Measurements from ENCODE around the gene MCC. TPM values are rescaled to one million over a fixed set of nuclear protein-coding genes. Genes with fewer than 3 reads are reported as not detected.

Gene MCC
- total RNA-seq, 3 donors from 2014 or later (not counting 1 experiment from before 2014, with no cell fraction given), result 0.68 to 1.8 (median 1.4) TPM

DNA sequence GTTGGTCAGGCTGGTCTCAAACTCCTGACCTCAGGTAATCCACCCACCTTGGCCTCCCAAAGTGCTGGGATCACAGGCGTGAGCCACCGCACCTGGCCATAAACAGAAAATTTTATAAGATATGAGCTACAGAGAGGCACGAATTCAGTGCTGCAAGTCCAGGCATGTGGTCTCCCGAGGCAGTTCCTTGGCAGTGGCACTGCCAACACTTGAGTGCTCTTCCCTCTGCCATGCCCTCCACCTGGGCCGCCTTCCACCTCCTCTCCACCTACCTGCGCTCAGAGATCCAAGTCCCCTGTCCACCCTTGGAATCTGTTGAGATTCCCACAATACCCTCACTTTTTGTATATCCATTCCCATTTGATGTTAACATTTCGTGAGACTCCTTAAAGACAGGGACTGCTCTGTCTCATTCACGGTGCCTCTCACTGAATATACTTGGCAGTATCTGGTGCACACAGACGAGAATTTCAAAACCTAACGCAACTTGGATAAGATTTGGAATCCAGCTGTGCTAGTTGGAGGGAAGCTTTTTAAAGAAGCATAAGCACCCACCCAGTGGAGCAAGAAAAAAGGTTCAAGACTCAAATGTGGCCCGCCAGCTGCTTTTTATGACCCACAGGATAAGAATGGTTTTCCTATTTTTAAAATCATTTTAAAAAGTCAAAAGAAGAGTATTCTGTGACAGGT lies 443.3 kb downstream of the MCC start:
- no peaks in the 10 kb centered on the region for H3K36me3 Mint-ChIP-seq
- no peaks in the 10 kb centered on the region for H3K4me1 ChIP-seq (ENCODE audit: control insufficient read depth, insufficient read depth, low read length)
- H3K9me3 Mint-ChIP-seq, result no peaks in the 10 kb centered on the region
- 95% methylated on average over 11 of the region's 11 CpGs for WGBS (ENCODE audit: insufficient coverage)
- no peak overlapping the region for H3K4me3 Mint-ChIP-seq
- H3K27ac Mint-ChIP-seq, result no peak overlapping the region
- no peaks in the 10 kb centered on the region for H3K27me3 ChIP-seq (ENCODE audit: control insufficient read depth, insufficient read depth, low read length)
- no peaks in the 10 kb centered on the region for H3K27me3 Mint-ChIP-seq (ENCODE audit: low read depth in 2 of 2)
- H3K4me3 ChIP-seq (ENCODE audit: low read length), result no peak overlapping the region
- H3K36me3 ChIP-seq (ENCODE audit: control insufficient read depth, insufficient read depth, low read length), result no peaks in the 10 kb centered on the region
- H3K4me1 Mint-ChIP-seq, result no peaks in the 10 kb centered on the region
- TF ChIP-seq, protein P1, sequence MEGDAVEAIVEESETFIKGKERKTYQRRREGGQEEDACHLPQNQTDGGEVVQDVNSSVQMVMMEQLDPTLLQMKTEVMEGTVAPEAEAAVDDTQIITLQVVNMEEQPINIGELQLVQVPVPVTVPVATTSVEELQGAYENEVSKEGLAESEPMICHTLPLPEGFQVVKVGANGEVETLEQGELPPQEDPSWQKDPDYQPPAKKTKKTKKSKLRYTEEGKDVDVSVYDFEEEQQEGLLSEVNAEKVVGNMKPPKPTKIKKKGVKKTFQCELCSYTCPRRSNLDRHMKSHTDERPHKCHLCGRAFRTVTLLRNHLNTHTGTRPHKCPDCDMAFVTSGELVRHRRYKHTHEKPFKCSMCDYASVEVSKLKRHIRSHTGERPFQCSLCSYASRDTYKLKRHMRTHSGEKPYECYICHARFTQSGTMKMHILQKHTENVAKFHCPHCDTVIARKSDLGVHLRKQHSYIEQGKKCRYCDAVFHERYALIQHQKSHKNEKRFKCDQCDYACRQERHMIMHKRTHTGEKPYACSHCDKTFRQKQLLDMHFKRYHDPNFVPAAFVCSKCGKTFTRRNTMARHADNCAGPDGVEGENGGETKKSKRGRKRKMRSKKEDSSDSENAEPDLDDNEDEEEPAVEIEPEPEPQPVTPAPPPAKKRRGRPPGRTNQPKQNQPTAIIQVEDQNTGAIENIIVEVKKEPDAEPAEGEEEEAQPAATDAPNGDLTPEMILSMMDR (IDR thresholded peaks at IDR 0.05), result no peak
- intact Hi-C loops (cut with micrococcal nuclease), result no loop called here
- ATAC-seq (no peak), DNase-seq (no peak)
- H3K27ac ChIP-seq (ENCODE audit: low read length), result no peak overlapping the region
- no peaks in the 10 kb centered on the region for H3K9me3 ChIP-seq (ENCODE audit: control insufficient read depth, insufficient read depth, low read length)

DNA sequence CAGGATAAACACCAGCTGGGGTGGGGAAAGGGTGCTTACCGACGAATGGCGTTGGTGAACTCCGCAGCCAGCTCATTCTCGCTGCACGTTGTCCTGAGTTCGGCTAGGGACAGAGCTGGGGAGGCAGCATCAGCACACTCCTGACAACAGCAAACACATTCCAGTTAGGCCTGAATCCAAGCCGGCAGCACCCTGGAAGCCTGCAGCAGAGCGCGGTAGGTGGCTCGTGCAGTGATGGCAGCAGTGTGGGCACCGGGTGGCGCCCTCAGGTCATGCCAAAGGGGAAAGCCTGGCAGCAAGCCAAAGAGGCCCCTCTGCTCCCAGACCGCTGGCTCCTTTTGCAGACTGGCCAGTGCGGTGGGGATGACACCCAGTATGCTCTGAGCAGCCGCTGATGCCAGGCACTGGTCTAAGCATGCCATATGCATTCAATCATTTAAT lies 444.7 kb downstream of the MCC start:
- H3K27ac Mint-ChIP-seq, result no peak overlapping the region
- Histone ChIP-seq H3K4me3 (ENCODE audit: low read length) (no peak overlapping the region), H3K27me3 (ENCODE audit: control insufficient read depth, insufficient read depth, low read length) (no peaks in the 10 kb centered on the region), H3K36me3 (ENCODE audit: control insufficient read depth, insufficient read depth, low read length) (no peaks in the 10 kb centered on the region), H3K4me1 (ENCODE audit: control insufficient read depth, insufficient read depth, low read length) (no peaks in the 10 kb centered on the region), H3K27ac (ENCODE audit: low read length) (no peak overlapping the region), H3K9me3 (ENCODE audit: control insufficient read depth, insufficient read depth, low read length) (no peaks in the 10 kb centered on the region)
- H3K4me1 Mint-ChIP-seq, result no peaks in the 10 kb centered on the region
- no peak for ATAC-seq
- 94% methylated on average over 16 of the region's 16 CpGs for WGBS (ENCODE audit: insufficient coverage)
- intact Hi-C loops (cut with micrococcal nuclease), result no loop called here
- peak in 1 of 2 donors; percentile 43 for DNase-seq
- TF ChIP-seq, protein P1 (IDR thresholded peaks at IDR 0.05), result no peak
- no peaks in the 10 kb centered on the region for H3K36me3 Mint-ChIP-seq
- H3K4me3 Mint-ChIP-seq, result no peak overlapping the region
- no peaks in the 10 kb centered on the region for H3K27me3 Mint-ChIP-seq (ENCODE audit: low read depth in 2 of 2)
- H3K9me3 Mint-ChIP-seq, result no peaks in the 10 kb centered on the region

DNA sequence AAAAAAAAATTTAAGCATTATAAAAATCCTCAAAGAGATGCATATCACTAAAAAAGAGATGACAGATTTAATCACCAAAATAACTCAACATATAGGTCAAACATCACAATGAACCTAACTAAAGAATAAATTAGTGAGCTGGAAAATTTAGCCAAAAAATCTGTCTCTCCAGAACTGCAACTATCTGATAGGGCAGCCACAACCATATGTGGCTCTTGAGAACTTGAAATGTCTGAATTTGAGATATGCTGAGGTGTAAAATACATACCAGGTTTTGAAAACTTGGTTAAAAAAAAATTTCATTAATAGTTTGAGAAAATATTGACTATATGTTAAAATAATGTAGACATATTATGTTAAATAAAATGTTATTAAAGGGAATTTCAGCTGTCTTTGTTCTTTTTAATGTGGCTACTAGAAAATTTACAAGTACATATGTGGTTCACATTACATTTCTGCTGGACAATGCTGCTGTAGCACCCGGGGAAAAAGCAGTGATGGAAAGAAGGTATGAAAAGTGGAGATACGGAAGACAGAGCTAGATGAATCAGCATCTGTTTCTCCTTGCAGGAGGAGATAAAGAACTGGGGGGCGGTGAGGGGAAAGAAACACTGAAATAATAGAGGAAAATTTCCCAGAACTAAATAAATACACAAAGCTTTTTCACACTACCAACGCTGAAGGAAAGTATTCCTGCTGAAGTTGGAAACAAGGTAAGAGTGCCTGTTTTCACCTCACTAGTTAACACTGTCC lies 445.6 kb downstream of the MCC start:
- Mint-ChIP-seq H3K36me3 (no peaks in the 10 kb centered on the region), H3K4me3 (no peak overlapping the region), H3K27ac (no peak overlapping the region), H3K9me3 (no peaks in the 10 kb centered on the region), H3K27me3 (ENCODE audit: low read depth in 2 of 2) (no peaks in the 10 kb centered on the region), H3K4me1 (no peaks in the 10 kb centered on the region)
- TF ChIP-seq, protein P1 (IDR thresholded peaks at IDR 0.05), result no peak
- Histone ChIP-seq H3K4me1 (ENCODE audit: control insufficient read depth, insufficient read depth, low read length) (no peaks in the 10 kb centered on the region), H3K27me3 (ENCODE audit: control insufficient read depth, insufficient read depth, low read length) (no peaks in the 10 kb centered on the region), H3K36me3 (ENCODE audit: control insufficient read depth, insufficient read depth, low read length) (no peaks in the 10 kb centered on the region), H3K27ac (ENCODE audit: low read length) (no peak overlapping the region), H3K4me3 (ENCODE audit: low read length) (no peak overlapping the region), H3K9me3 (ENCODE audit: control insufficient read depth, insufficient read depth, low read length) (no peaks in the 10 kb centered on the region)
- 91% methylated on average over 2 of the region's 4 CpGs for WGBS (ENCODE audit: insufficient coverage)
- ATAC-seq (no peak), DNase-seq (no peak)
- intact Hi-C loops (cut with micrococcal nuclease), result no loop called here

All from natural killer cell (primary cell).